GM18858 (cell line): Measurements from ENCODE around the gene HSPG2.

ENCODE experiments used
- ATAC-seq: cut with Tn5 transposase; IDR thresholded peaks from one replicate; pipeline ENCODE4 v1.9.1; 2021; ENCODE audit not compliant: unreplicated experiment

The HSPG2 gene

GRCh38 chr1:21867451-21867996, 69.6 kb downstream of the HSPG2 start:
- ATAC-seq, result no peak

GRCh38 chr1:21866707-21867043, 70.4 kb downstream of the HSPG2 start:
- no peak for ATAC-seq

GRCh38 chr1:21865943-21866706, 71.0 kb downstream of the HSPG2 start:
- ATAC-seq, result peak; percentile 69

DNA sequence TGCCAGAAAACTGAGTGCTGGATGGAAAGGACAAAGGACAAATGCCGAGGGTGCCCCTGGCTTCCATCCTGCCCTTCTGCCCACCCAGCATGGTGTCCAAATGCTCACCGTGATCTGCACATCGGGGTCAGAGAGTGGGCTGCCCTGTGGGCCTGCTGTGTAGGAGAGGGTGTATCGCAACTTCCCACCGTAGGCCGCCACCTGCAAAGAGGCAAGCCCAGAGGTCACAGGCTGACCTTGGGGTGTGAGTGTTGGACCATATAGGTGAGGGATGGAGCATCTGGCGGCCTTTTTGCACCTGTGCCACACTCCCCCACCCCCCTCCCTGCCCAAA, 71.5 kb downstream of the HSPG2 start:
- ATAC-seq, result no peak

DNA sequence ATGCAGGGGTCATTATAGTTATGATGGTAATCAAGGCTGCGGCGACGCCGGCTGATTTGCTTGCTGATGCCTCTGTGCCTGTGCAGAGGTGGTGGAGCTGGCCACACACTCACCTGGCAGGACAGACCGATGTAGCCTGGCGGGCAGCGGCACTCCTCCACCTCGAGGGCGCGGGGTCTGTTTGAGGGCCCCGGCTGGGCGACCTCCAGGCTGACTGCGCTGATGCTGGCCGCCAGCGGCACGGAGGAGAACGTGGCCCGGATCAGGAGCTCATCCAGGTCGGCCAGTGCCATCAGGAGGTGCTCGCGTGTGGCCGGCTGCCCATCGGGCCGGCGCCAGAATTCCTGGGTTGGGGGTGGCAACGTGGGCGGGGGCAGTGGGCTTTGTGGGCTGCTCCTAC, 72.4 kb downstream of the HSPG2 start:
- ATAC-seq, result no peak

DNA sequence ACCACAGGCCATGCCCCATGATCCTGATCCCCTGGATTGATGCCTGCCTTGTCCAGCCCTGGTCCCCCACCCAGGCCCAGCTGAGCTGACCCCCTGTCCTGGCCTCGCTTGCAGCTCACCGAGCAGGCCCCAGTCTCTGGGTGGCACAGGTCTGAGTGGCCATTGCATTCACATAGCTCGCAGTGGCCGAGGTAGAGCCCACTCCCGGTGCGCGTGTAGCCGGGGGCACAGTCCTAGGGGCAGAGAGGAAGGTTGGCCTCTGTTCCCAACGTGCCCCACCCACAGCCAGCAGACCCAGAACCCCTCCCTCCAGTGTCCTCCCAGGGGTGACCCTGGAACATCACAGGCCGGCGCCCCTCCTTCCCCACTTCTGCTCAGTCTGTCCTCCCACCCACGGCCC, 73.1 kb downstream of the HSPG2 start:
- ATAC-seq, result no peak

GRCh38 chr1:21861602-21862429, 75.3 kb downstream of the HSPG2 start:
- no peak for ATAC-seq

DNA sequence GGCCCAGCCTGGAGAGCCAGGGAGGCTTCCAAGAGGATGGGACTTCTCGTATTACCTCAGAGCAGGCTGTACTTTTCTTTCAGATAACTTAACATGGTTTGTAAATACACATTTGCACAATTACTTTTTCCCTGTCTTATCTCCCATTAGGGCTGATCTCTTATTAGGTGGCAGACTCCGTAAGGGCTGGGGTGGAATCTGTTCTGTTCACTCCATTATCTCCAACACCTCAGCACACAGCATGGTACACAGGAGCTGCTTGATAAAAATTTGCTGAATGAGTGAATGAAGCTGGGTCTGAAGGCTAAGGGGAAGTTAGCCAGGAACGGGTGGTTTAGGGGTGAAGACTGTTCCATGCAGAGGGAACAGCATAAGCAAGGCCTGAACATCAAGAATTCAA, 76.1 kb downstream of the HSPG2 start:
- ATAC-seq, result no peak

DNA sequence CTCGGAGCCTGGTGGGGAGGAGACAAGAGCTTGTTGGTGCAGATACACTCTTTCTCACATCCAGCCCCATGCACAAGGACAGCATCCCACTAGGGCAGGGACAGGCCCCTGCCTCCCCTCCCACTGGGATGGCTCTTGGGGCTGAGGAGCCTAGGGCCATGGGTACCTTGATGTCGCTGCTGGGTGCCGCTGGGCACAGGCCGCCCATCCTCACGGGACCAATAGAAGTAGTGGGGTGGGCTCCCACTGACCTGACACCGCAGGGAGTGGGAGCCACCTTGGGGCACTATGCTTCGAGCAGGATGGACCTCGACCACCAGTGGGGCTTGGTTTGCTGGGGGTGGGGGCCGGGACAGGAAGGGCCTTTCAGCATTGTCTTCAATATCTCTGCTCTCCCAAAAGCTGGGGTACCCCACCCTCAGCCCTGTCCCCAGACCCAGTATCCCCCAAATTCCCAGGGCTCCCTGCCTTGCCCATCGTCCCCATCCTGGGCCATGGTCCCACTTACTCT, 77.4 kb downstream of the HSPG2 start:
- no peak for ATAC-seq

- no peak for ATAC-seq
Observed at GRCh38 chr1:21857840-21858670, 79.1 kb downstream of the HSPG2 start.

DNA sequence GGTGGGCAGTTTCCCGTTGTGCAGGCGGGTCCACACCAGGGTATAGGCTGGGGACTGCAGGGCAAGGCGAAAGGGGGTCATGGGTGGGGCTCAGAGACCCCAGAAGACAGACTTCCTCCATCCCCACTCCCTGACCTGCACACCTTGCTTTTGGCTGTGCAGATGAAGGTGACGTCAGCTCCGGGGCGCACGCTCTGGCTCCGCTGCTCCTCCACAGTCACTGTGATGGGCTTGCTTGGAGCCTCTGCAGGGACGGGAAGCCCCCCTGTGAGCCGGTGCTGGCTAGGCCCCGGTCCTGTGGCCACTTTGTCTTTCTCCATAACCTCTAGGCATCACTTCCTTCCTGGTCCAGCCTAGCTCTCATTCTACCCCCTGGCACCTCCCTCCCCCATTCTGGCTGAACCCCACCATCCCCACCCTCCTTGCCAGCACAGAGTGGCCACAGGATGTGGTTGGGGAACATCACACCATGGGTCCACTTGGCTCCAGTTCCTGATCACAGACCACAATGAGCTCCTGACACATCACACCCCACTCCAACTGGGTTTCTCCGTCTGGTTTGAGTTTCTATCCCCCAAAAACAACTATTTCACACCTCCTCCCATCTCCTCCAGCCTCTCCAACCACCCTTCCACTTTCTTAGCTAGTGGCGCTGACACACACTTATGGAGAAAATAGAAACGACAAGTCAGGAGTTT, 79.8 kb downstream of the HSPG2 start:
- no peak for ATAC-seq

DNA sequence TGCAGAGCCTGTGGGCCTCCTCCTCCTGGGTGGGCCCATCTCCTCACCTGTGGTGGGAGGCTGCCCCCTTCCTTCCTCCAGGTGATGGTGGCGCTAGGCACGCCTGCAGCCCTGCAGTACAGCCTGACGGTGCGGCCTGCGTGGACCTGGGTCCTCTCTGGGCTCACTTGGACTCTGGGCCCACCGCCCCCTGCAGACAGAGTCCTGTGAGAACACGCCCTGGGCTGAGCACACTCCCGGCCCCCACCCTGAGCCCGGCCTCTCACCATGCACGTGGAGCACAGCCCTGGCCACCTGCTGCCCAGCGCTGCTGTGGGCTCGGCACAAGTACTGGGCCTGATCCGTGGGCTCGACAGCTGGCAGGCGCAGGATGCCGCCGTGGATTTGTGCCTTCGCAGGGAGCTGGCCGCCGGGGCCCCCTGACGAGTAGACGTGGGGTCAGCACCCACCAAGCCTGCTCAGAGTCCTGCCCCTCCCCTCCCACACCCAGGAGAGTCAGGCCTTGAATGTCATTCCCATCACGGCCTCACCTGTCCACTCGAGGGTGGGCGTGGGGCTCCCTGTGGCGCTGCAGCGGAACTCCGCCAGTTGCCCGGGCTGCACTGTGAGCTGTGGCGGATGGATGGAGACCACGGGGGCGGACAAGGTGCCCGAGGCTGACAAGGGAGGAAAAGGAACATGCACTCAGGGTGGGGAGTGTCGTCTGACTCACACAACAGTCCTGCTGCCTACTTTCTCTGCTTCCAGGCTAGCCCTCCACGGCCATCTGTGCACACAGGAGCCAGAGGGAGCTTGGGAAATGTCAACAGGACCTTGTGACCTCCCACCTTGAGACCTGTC, 81.6 kb downstream of the HSPG2 start:
- no peak for ATAC-seq

DNA sequence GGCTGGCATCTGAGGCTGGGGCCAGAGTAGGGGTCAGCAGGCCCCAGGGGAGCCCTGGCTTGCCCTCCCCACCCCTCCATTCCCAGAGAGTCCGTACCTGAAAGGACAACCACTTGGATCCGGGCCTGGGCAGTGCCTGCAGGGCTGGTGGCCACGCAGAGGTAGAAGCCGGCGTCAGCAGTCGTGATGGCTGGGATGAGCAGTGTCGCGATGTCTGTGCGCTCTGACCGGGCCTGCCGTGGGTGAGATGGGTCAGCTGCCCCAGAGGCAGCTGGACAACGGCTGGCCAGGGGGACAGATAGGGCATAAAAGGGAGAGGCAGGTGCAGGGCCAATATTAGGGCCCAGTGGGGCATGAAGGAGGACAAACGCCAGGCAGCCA, 82.4 kb downstream of the HSPG2 start:
- no peak for ATAC-seq

- ATAC-seq, result no peak
Observed at GRCh38 chr1:21854090-21854750, 82.9 kb downstream of the HSPG2 start.

DNA sequence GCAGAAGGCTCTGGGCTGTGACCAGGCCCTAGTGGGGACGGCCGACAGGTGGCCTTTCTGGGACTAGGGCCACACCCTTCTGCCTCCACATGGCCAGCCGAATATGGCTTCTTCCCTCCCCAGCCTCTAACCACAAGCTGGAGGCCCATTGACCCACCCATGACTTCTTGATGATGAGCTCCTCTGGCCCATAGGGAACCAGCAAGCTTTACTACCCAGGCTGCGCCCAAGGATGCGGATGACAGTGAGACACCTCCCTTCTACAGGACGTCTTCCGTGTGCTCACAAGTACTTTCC, 84.0 kb downstream of the HSPG2 start:
- no peak for ATAC-seq

GRCh38 chr1:21852282-21853130, 84.6 kb downstream of the HSPG2 start:
- no peak for ATAC-seq

DNA sequence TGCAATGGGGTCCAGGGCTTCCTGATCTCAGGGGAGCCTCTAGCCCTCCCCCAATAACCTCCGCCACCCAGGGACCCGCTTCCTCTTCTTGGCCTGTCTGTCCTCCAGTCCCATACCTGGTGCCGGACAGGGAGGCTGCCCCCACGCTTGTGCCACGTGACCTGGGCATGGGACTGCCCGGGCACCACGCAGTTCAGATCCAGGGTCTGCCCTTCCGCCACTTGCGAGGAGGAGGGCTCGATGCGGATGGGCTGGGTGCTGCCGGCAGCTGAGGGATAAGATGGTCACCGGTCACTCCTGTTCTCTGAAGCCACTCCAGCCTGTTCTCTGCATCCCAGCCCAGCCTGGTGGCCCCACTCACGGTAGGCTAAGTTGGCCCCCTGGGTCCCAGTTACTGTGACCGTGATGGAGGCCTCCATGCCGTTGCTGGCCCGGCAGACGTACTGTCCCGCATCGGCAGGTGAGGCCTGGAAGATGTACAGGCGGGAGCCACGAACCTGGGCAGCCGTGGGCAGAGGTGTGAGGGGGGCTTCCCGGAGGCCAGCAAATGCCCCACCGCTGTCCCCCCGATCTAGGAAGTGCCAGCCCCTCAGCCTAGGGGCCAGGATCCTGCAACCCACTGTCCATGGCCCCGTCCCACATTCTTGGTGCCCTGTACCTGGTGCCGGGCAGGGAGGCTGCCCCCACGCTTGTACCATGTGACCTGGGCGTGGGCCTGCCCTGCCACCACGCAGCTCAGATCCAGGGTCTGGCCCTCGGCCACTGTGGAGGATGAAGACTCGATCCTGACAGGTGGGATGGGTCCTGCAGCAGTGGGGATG, 85.5 kb downstream of the HSPG2 start:
- ATAC-seq, result no peak
